CD8-positive, alpha-beta memory T cell (primary cell): ENCODE data around the gene HIBADH. TPM values are rescaled to one million over a fixed set of nuclear protein-coding genes. Genes with fewer than 3 reads are reported as not detected.

ENCODE experiments used
- CTCF ChIA-PET: fragments of 350-600 bp; sonication (Branson Sonifier 250); formaldehyde crosslinking; loops from one replicate; lab custom pipeline; 2021; ENCODE audit warnings: antibody characterized with exemption; lab: Charles Lee
- POLR2A ChIA-PET: fragments of 350-600 bp; sonication (Branson Sonifier 250); formaldehyde crosslinking; loops from one replicate; lab custom pipeline; 2021; ENCODE audit warnings: antibody characterized with exemption; lab: Charles Lee
- DNase-seq, 5 donors: peaks; one replicate each; pipeline versions ENCODE4 v3.0.0 to v3.0.0-alpha.2; 2020 to 2022; ENCODE audit warnings: mixed read lengths in 1 of 5
- H3K27ac ChIP-seq: one replicate; pipeline ENCODE4 v1.7.0; 2013; ENCODE audit warnings: low read depth, mild to moderate bottlenecking, low read length, moderate library complexity
- H3K27me3 ChIP-seq: 2 replicates; pipeline ENCODE4 v1.7.0; 2013; ENCODE audit warnings: low read length, mild to moderate bottlenecking; ENCODE audit not compliant: insufficient read depth, poor library complexity, severe bottlenecking
- H3K36me3 ChIP-seq: 2 replicates; pipeline ENCODE4 v1.7.0; 2013; ENCODE audit warnings: mild to moderate bottlenecking, low read length, moderate library complexity; ENCODE audit not compliant: insufficient read depth
- H3K4me1 ChIP-seq: 2 replicates; pipeline ENCODE4 v1.7.0; 2013; ENCODE audit warnings: mild to moderate bottlenecking, low read length, moderate library complexity; ENCODE audit not compliant: insufficient read depth
- H3K4me3 ChIP-seq: 2 replicates; pipeline ENCODE4 v1.7.0; 2013; ENCODE audit warnings: mild to moderate bottlenecking, low read length
- H3K9me3 ChIP-seq: 2 replicates; pipeline ENCODE4 v1.7.0; 2013; ENCODE audit warnings: mild to moderate bottlenecking, low read length
- H3K27ac Mint-ChIP-seq, 8 donors: one replicate each; pipeline ENCODE4 v1.8.0; 2020 to 2021; ENCODE audit warnings: mixed read lengths in 8 of 8, mild to moderate bottlenecking in 6 of 8, inconsistent platforms in 3 of 8, moderate library complexity in 3 of 8
- H3K27me3 Mint-ChIP-seq, 2 donors: one replicate each; pipeline ENCODE4 v1.8.0; 2020 to 2021; ENCODE audit warnings: mixed read lengths in 2 of 2, mild to moderate bottlenecking in 1 of 2, moderate library complexity in 1 of 2
- H3K36me3 Mint-ChIP-seq, 3 donors: one replicate each; pipeline ENCODE4 v1.8.0; 2020 to 2021; ENCODE audit warnings: mixed read lengths in 3 of 3, inconsistent platforms in 1 of 3, mild to moderate bottlenecking in 1 of 3
- H3K4me1 Mint-ChIP-seq, 3 donors: one replicate each; pipeline ENCODE4 v1.8.0; 2020 to 2021; ENCODE audit warnings: mixed read lengths in 3 of 3, inconsistent platforms in 1 of 3, mild to moderate bottlenecking in 1 of 3
- H3K4me3 Mint-ChIP-seq, 7 donors: one replicate each; pipeline ENCODE4 v1.8.0; 2020 to 2021; ENCODE audit warnings: mixed read lengths in 7 of 7, mild to moderate bottlenecking in 6 of 7, moderate library complexity in 4 of 7, inconsistent platforms in 2 of 7
- H3K9me3 Mint-ChIP-seq, 5 donors: one replicate each; pipeline ENCODE4 v1.8.0; 2020 to 2022; ENCODE audit warnings: mixed read lengths in 5 of 5, mild to moderate bottlenecking in 3 of 5, moderate library complexity in 2 of 5, inconsistent platforms in 1 of 5
- polyA plus RNA-seq: library from polyadenylated mRNA; unstranded; fragments of 300-500 nt; fragmentation: Illumina TruSeq; gene quantifications from one replicate; pipeline ENCODE4 v1.2.3, GENCODE V29; 2021
- total RNA-seq, 2 experiments: library from RNA; stranded (reverse); gene quantifications; one replicate each; pipeline ENCODE4 v1.2.3, GENCODE V29; 2021

The HIBADH gene
- total and polyA plus RNA-seq, 3 experiments from 2014 or later, result 19.8 to 33.8 (median 20.0) TPM

- Histone ChIP-seq H3K27me3 (no peaks in the 10 kb centered on the region), H3K4me3 (no peak overlapping the region), H3K36me3 (no peaks in the 10 kb centered on the region), H3K9me3 (no peaks in the 10 kb centered on the region), H3K4me1 (no peaks in the 10 kb centered on the region), H3K27ac (no peak overlapping the region)
- Mint-ChIP-seq H3K9me3 (no peaks in the 10 kb centered on the region), H3K36me3 (no peaks in the 10 kb centered on the region), H3K4me3 (no peak overlapping the region), H3K4me1 (no peaks in the 10 kb centered on the region), H3K27me3 (peaks cover 8 to 28% of the 10 kb centered on the region in 2 donors), H3K27ac (no peak overlapping the region)
- POLR2A ChIA-PET, result no interaction called here
- CTCF ChIA-PET, result no interaction called here
- DNase-seq, result no peak
Measured at GRCh38 chr7:27700501-27700900, 37.8 kb upstream of the HIBADH start.

- H3K4me3 ChIP-seq, result no peak overlapping the region
- ChIA-PET CTCF (no interaction called here), POLR2A (no interaction called here)
- H3K27me3 Mint-ChIP-seq, result peaks cover 9 to 21% of the 10 kb centered on the region in 2 donors
- H3K9me3 Mint-ChIP-seq, result no peaks in the 10 kb centered on the region
- H3K27ac Mint-ChIP-seq, result no peak overlapping the region
- H3K27ac ChIP-seq, result no peak overlapping the region
- no peak overlapping the region for H3K4me3 Mint-ChIP-seq
- peaks cover 0 to 2% (median 0%) of the 10 kb centered on the region in 3 donors for H3K36me3 Mint-ChIP-seq
- no peaks in the 10 kb centered on the region for H3K9me3 ChIP-seq
- H3K27me3 ChIP-seq, result no peaks in the 10 kb centered on the region
- DNase-seq, result no peak
- no peaks in the 10 kb centered on the region for H3K4me1 Mint-ChIP-seq
- H3K36me3 ChIP-seq, result no peaks in the 10 kb centered on the region
- no peaks in the 10 kb centered on the region for H3K4me1 ChIP-seq
Measured at GRCh38 chr7:27699751-27700150, 37.1 kb upstream of the HIBADH start.

- H3K27ac ChIP-seq, result no peak overlapping the region
- Mint-ChIP-seq H3K27ac (peak overlapping the region in 1 of 8 donors; percentile 12), H3K4me3 (no peak overlapping the region), H3K4me1 (no peaks in the 10 kb centered on the region), H3K9me3 (no peaks in the 10 kb centered on the region), H3K36me3 (peaks cover 0 to 2% (median 0%) of the 10 kb centered on the region in 3 donors), H3K27me3 (peaks cover 8 to 16% of the 10 kb centered on the region in 2 donors)
- H3K27me3 ChIP-seq, result no peaks in the 10 kb centered on the region
- no peak overlapping the region for H3K4me3 ChIP-seq
- ChIA-PET POLR2A (no interaction called here), CTCF (no interaction called here)
- no peaks in the 10 kb centered on the region for H3K4me1 ChIP-seq
- DNase-seq, result no peak
- H3K36me3 ChIP-seq, result no peaks in the 10 kb centered on the region
- no peaks in the 10 kb centered on the region for H3K9me3 ChIP-seq
Measured at GRCh38 chr7:27697861-27698430, 35.3 kb upstream of the HIBADH start.

GRCh38 chr7:27695096-27695495, 32.4 kb upstream of the HIBADH start:
- Histone ChIP-seq H3K27ac (no peak overlapping the region), H3K9me3 (no peaks in the 10 kb centered on the region), H3K4me1 (no peaks in the 10 kb centered on the region), H3K36me3 (no peaks in the 10 kb centered on the region), H3K27me3 (no peaks in the 10 kb centered on the region), H3K4me3 (no peak overlapping the region)
- DNase-seq, result no peak
- Mint-ChIP-seq H3K36me3 (peaks cover 0 to 2% (median 0%) of the 10 kb centered on the region in 3 donors), H3K4me3 (no peak overlapping the region), H3K27me3 (peaks cover under 1 to 3% of the 10 kb centered on the region in 2 donors), H3K9me3 (no peaks in the 10 kb centered on the region), H3K27ac (no peak overlapping the region), H3K4me1 (no peaks in the 10 kb centered on the region)
- ChIA-PET CTCF (no interaction called here), POLR2A (no interaction called here)

GRCh38 chr7:27693794-27694193, 31.1 kb upstream of the HIBADH start:
- no peak overlapping the region for H3K4me3 ChIP-seq
- H3K27me3 Mint-ChIP-seq, result peaks cover 5 to 12% of the 10 kb centered on the region in 2 donors
- no peak for DNase-seq
- no peaks in the 10 kb centered on the region for H3K9me3 Mint-ChIP-seq
- H3K36me3 Mint-ChIP-seq, result peaks cover 0 to 2% (median 0%) of the 10 kb centered on the region in 3 donors
- CTCF ChIA-PET, result no interaction called here
- H3K27me3 ChIP-seq, result no peaks in the 10 kb centered on the region
- no peaks in the 10 kb centered on the region for H3K9me3 ChIP-seq
- no peak overlapping the region for H3K27ac ChIP-seq
- POLR2A ChIA-PET, result no interaction called here
- H3K27ac Mint-ChIP-seq, result no peak overlapping the region
- no peaks in the 10 kb centered on the region for H3K4me1 Mint-ChIP-seq
- no peak overlapping the region for H3K4me3 Mint-ChIP-seq
- no peaks in the 10 kb centered on the region for H3K4me1 ChIP-seq
- no peaks in the 10 kb centered on the region for H3K36me3 ChIP-seq

GRCh38 chr7:27690649-27691048, 28.0 kb upstream of the HIBADH start:
- Histone ChIP-seq H3K27me3 (no peaks in the 10 kb centered on the region), H3K4me3 (no peak overlapping the region), H3K36me3 (no peaks in the 10 kb centered on the region), H3K4me1 (no peaks in the 10 kb centered on the region), H3K9me3 (no peaks in the 10 kb centered on the region), H3K27ac (no peak overlapping the region)
- Mint-ChIP-seq H3K9me3 (peaks cover 0 to 6% (median 4%) of the 10 kb centered on the region in 5 donors), H3K4me1 (no peaks in the 10 kb centered on the region), H3K4me3 (no peak overlapping the region), H3K27ac (no peak overlapping the region), H3K27me3 (peaks cover 12 to 24% of the 10 kb centered on the region in 2 donors), H3K36me3 (peaks cover 0 to 5% (median 0%) of the 10 kb centered on the region in 3 donors)
- DNase-seq, result no peak
- CTCF ChIA-PET, result no interaction called here
- POLR2A ChIA-PET, result no interaction called here

GRCh38 chr7:27689591-27690164, 27.0 kb upstream of the HIBADH start:
- no peaks in the 10 kb centered on the region for H3K36me3 ChIP-seq
- H3K9me3 Mint-ChIP-seq, result peaks cover 0 to 6% (median 4%) of the 10 kb centered on the region in 5 donors
- H3K27ac ChIP-seq, result no peak overlapping the region
- H3K36me3 Mint-ChIP-seq, result peaks cover 0 to 2% (median 0%) of the 10 kb centered on the region in 3 donors
- H3K4me1 ChIP-seq, result no peaks in the 10 kb centered on the region
- ChIA-PET CTCF (no interaction called here), POLR2A (no interaction called here)
- no peaks in the 10 kb centered on the region for H3K4me1 Mint-ChIP-seq
- H3K4me3 Mint-ChIP-seq, result no peak overlapping the region
- H3K27me3 ChIP-seq, result no peaks in the 10 kb centered on the region
- peak overlapping the region in 1 of 8 donors; percentile 13 for H3K27ac Mint-ChIP-seq
- no peaks in the 10 kb centered on the region for H3K9me3 ChIP-seq
- H3K4me3 ChIP-seq, result no peak overlapping the region
- DNase-seq, result no peak
- peaks cover 10 to 24% of the 10 kb centered on the region in 2 donors for H3K27me3 Mint-ChIP-seq

GRCh38 chr7:27689150-27689549, 26.5 kb upstream of the HIBADH start:
- peaks cover 13 to 24% of the 10 kb centered on the region in 2 donors for H3K27me3 Mint-ChIP-seq
- no peak overlapping the region for H3K4me3 Mint-ChIP-seq
- Histone ChIP-seq H3K27ac (no peak overlapping the region), H3K36me3 (no peaks in the 10 kb centered on the region), H3K9me3 (no peaks in the 10 kb centered on the region), H3K27me3 (no peaks in the 10 kb centered on the region), H3K4me3 (no peak overlapping the region), H3K4me1 (no peaks in the 10 kb centered on the region)
- peaks cover 0 to 6% (median 4%) of the 10 kb centered on the region in 5 donors for H3K9me3 Mint-ChIP-seq
- H3K27ac Mint-ChIP-seq, result no peak overlapping the region
- no peak for DNase-seq
- ChIA-PET CTCF (no interaction called here), POLR2A (no interaction called here)
- peaks cover 0 to 2% (median 0%) of the 10 kb centered on the region in 3 donors for H3K36me3 Mint-ChIP-seq
- H3K4me1 Mint-ChIP-seq, result no peaks in the 10 kb centered on the region
